Measurements from ENCODE around the gene CAMK2G.
A peak's percentile ranks its signal among the peaks of the same experiment; 100 is the strongest.

CAMK2G gene

GRCh38 chr10:73863039-73863817 is 11.1 kb downstream of the CAMK2G start:
- DNase-seq (ENCODE audit: low read depth in 2 of 2) = no peak

DNA sequence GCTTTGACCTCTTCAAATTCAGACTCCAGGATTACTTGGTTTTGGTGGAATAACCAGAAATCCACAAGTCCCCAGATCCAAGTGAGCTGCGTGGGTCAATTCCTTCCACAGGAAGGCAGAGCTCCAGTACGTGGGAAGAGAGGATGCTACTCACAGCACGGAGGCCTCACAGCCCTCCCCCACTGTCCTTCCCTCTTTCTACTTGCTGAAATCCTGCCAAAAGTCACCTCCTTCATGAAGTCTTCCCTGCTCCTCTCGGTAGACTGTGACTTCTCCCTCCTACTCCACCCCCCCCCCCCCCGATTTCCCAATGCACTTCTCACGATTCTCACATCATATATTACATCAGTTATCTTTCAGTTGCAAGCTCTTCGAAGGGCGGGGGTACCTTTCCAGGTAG is 12.3 kb downstream of the CAMK2G start:
- DNase-seq (ENCODE audit: low read depth in 2 of 2) = no peak

DNA sequence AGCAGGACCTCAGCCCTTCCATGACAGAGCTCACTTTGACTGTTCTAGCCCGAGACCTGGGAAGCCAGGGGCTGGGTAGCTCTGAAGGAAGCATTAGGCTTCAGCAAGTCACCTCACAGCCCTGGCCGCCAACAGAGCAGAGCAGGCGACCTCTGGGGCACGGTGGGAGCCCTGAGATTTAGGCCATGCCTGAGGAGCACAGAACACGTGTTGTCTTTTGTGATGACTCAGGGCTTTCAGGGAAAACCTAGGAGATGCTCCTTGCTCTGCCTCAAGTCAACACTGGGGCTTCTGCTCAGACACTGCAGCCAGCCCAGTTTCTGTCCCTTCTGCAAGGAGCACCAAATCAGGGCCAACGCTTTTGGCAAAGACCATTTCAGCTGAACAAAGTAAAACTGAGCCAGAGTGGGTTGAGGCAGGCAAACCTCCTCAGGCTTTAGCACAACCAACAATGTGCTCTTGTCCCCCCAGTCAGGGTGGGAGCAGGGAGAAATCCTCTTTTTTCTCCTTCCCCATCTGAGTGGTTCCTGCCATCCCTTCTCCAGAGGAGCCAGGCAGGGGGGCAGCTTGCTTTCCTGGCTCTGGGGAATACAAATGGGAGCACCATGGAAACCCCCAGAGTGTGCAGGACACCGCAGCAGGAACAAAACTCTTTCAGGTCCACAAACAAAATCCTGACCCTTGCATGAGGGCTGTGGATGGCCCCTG is 14.4 kb downstream of the CAMK2G start:
- DNase-seq (ENCODE audit: low read depth in 2 of 2) = no peak

DNA sequence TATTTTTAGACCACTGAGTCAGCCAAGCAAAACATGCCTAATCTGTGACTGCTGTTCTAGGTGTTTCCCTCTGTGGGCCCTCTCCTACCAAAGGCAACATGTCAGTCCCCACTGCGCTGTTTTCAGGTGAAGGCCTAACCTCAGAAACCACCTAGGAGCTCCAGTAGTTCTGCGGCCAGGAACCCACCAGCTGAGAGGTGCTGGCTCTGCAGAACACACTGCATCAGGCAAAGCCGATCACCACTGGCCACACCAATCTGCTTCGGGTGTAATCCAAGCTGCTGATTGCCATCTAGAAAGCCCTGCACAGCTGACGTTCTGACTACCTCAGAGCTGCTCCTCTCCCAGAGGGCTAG is 14.9 kb downstream of the CAMK2G start:
- DNase-seq (ENCODE audit: low read depth in 2 of 2) = no peak

DNA sequence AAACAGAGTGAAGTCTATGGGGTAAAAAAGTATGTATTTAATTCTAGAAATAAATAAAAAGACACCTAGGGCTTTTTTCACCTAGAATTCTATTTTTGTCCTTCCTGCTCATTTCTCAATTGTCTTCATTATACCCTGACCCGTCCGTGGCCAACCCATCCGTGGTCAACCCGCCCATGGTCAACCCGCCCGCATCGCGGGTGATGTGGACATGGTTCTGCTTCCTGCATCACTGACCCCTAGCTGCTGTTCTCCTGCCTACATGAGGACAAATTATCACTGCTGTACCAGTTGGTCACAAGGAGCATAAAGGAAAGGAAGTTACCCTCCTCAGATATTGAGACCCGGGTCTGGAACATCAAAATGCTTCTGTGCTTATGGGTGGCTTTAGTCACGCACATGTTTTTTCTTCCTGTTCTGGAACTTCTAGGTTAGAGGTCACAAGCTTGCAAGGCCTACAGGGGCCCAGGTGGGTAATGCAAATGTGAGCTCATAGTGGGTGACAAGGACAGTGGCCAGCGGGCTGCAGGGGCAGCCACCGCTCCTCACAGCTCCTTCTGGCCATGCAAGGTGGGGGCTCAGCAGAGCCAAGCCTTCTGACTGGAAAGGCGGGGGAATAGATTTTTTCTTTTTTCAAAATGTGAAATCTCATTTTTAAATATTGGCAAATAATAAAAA is 15.5 kb downstream of the CAMK2G start:
- no peak for DNase-seq (ENCODE audit: low read depth in 2 of 2)

DNA sequence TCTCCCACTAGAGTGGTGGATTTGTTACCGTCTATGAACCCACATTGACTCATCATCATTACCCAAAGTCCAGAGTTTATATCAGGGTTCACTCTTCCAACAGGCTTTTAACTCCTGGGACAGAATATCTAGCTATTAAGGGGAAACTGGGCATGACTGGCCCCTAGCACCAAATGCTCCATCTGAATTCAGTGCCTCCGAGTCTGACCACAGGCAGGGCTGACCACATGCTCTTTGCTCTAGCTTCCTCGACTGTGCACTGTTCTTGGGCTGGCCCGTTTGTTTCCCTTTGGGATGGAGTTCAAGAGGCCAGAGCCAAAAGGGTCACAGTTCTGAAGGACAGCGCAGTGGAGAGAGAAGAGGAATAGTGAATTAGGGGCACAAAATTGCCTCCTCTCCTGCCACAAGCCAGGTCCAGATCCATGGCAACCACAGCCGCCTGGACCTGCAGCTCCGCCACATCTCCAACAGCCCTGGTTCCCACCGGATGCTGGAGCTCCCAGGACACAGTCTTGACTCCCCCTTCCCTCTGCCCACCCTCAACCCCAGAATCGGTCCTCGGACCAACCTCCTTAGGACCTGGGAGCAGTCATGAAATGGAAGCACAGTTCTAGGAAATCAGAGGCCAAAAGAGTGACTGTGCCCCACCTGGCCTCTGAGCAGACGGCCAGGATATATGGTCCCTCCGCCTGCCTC is 16.2 kb downstream of the CAMK2G start:
- no peak for DNase-seq (ENCODE audit: low read depth in 2 of 2)

- DNase-seq (ENCODE audit: low read depth in 2 of 2) = peak in 1 of 2 experiments; percentile 24
Observed at GRCh38 chr10:73857446-73857845, 16.9 kb downstream of the CAMK2G start.

- no peak for DNase-seq (ENCODE audit: low read depth in 2 of 2)
Observed at GRCh38 chr10:73856261-73856660, 18.1 kb downstream of the CAMK2G start.

DNA sequence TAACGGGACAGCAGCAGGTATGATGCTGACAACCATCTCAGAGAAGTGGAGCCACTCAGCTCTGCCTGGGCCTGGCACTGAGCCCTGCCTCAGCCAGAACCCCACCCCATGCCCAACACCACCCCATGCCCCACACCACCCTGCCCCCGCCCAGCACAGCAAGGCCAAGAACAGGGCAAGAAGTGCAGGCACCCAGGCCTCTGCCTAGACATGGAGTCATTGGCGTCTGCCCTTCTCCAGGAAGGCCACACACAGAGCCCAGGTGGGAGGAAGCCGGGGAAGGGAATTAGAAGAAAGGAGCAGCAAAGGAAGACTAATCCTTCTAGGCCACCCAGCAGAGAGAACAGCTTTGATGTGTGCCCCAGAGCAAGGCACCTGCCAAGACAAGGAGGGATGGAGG is 18.9 kb downstream of the CAMK2G start:
- DNase-seq (ENCODE audit: low read depth in 2 of 2) = no peak

- DNase-seq (ENCODE audit: low read depth in 2 of 2) = no peak
Observed at GRCh38 chr10:73854310-73854709, 20.0 kb downstream of the CAMK2G start.

DNA sequence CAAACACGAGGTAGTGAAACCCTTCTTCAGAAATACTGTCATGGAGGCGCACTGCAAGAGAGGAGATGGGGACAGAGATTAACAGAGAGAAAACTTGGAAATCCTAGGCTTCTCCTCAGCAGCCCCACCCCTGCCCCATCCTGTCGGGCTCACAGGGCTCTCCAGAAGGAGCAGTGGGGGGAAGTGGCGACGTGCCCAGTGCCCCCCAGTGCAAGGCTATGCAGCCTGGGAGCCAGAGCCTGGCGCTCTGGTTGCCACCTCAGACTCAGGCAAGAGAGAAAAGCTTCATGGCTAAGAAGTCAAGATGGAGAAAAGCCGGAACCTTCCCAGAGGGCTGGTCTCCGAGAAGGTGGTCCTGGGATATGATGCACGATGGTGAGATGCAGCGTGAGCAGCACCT is 21.2 kb downstream of the CAMK2G start:
- DNase-seq (ENCODE audit: low read depth in 2 of 2) = no peak

DNA sequence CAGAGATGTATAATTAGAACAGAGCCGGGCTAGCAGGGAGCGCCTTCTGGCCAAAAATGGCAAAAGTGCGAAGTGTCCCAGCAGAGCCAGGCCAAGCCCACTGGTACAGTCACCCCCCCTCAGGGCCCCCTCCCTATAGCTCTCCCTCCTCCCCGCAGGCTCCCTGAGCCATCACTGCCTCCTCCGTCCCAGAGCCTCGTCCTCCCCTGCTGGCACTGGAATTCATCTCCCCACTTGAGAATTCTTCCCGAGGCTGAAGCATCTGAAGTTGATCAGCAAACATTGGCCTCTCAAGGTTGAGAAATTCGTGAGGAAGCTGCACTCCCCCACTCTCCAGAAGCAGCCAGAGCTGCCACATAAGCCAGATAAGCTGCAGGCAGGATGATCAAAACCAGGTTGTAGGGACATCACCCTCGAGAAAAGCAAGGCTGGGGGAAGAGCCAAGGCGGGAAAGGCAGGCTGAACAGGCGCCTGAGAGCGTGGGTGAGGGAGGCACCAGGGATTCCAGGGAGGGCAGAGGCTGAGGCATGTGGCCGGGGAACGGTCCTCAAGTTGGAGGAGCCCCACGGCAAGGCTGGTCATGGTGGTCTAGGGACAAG is 23.4 kb downstream of the CAMK2G start:
- peak; percentile 94 to 96 for DNase-seq (ENCODE audit: low read depth in 2 of 2)

DNA sequence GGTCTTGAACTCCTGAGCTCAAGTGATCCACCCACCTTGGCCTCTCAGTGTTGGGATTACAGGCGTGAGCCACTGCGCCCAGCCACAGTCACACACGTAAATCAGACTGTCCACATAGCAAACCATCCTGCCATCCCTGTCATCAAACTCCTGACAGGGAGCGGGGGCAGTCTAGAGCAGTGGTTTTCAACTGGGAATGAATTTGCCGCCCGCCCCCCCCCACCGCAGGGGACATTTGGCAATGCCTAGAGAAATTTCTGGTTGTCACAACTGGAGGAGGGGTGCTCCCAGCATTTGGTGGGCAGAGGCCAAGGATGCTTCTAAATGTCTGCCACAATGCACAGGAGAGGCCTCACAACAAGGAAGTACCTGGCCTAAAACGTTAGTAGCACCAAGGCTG is 24.1 kb downstream of the CAMK2G start:
- DNase-seq (ENCODE audit: low read depth in 2 of 2) = no peak

- DNase-seq (ENCODE audit: low read depth in 2 of 2) = peak; percentile 42 to 57
Observed at GRCh38 chr10:73848821-73849489, 25.4 kb downstream of the CAMK2G start.

DNA sequence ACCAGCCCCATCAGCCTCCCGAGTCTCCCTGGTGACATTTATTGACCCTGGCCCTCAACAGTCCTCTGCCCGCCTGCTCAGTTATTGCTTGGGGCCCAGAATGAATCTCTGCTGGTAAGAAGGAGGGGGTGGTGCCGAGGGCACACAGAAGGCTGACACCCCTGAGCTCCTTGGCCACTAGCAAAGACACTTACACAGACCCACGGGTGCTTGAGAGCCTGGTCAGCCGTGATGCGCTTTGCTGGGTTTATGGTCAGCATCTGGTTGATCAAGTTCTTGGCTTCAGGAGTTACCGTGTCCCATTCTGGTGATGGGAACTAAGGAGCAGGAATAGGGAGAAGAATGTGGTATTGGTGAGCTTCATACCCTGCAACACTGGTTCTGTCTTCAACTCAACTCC is 27.3 kb downstream of the CAMK2G start:
- DNase-seq (ENCODE audit: low read depth in 2 of 2) = no peak

GRCh38 chr10:73843261-73843660 is 31.1 kb downstream of the CAMK2G start:
- DNase-seq (ENCODE audit: low read depth in 2 of 2) = no peak

- no peak for DNase-seq (ENCODE audit: low read depth in 2 of 2)
Observed at GRCh38 chr10:73842349-73842748, 32.0 kb downstream of the CAMK2G start.

DNA sequence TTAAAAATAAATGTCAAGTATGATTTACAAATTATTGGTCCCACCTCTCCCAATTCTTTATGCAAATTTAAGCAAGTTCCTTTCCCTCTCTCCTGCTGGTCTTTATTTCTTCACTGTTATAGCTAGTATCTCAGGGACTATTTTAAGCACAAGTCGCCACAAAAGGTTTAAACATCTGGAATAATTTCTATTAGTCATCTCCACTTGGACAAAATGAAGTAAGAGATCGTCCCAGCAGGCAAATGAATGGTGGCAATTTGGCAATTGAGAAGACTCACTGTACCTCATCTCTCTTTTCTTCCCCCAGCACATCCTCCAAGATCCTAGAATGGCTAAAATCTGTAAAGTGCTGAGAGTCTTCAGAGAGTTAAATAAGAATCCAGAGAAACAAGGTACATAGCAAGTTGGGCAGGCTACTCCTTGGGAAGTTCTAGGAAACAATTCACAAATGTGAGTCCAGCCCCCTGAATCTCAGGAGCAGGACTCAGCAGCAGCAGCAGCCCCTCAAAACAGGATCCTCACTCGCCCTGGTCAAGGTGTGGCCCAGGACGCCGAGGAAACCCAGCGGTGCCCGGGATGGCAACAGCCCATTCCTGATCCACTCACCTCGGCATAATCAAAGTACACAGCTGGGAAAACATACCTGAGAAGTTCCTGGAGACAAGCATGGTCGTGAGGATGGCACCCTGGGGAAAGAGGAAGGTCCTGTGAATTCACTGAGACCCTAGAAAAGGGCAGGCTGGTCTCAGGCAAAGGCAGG is 32.6 kb downstream of the CAMK2G start:
- DNase-seq (ENCODE audit: low read depth in 2 of 2) = no peak

- DNase-seq (ENCODE audit: low read depth in 2 of 2) = no peak
Observed at GRCh38 chr10:73841061-73841421, 33.3 kb downstream of the CAMK2G start.

DNA sequence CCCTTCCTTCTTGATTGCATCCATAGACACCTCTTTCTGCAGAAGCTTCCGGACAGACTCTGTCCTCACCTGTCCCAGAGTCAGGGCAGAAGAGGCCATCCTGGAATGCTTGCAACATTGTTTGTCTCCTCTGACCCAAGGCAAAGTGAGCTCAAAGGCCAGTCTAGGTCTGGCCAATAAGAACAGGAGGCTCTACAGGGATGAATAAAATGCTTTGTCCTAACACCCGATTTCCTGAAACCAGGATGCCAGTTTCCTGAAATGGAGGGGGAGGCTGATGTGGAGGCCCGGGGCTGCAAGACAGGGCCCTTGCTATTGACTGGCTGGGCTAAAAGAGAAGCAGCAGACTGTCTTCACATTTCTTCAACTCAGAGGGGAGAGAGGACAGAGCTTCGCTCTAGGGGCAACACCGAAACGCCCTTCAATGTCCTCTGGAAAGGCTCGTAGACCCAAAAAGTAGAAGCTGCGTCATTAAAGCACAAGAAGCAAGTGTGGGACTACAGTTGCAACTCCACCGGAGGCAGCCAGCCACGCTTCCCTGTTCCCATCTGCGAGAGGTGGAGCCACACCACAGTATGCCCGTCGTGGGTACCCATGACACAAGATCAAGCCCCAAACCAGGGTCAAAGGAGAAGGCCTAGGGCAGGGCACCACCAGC is 33.8 kb downstream of the CAMK2G start:
- no peak for DNase-seq (ENCODE audit: low read depth in 2 of 2)

Data from fibroblast of skin of left biceps (primary cell).